H1 (cell line): Measurements from ENCODE around the gene TLCD3A.
"Not testable (repeated sequence)": the region's sequence is repeated elsewhere in the genome, so short reads cannot be mapped to it uniquely, and the experiment has no call there.

Experiments used
- EGR1 ChIP-seq: IDR thresholded peaks from 2 replicates; pipeline ENCODE4 v1.6.1; 2011; ENCODE audit warnings: low read depth, low read length, borderline replicate concordance
- SIN3A ChIP-seq, 2 experiments: IDR thresholded peaks in 1 of 2; conservative IDR thresholded peaks in 1 of 2; 2 replicates each; pipeline ENCODE4 v1.6.1; 2011 to 2012; ENCODE audit warnings: low read length in 2 of 2, improper control_type of control experiment in 1 of 2, low read depth in 1 of 2, mild to moderate bottlenecking in 1 of 2
- SIX5 ChIP-seq: IDR thresholded peaks from 2 replicates; pipeline ENCODE4 v1.6.1; 2011; ENCODE audit warnings: mild to moderate bottlenecking, low read depth, low read length
- SP1 ChIP-seq: IDR thresholded peaks from 2 replicates; pipeline ENCODE4 v1.6.1; 2011; ENCODE audit warnings: low read depth, low read length
- YY1 ChIP-seq: IDR thresholded peaks from 2 replicates; pipeline ENCODE4 v1.6.1; 2011; ENCODE audit warnings: low read depth, mild to moderate bottlenecking, low read length
- TF ChIP-seq, protein P1 (sequence below): IDR thresholded peaks from 2 replicates; pipeline ENCODE4 v1.6.1; 2011; ENCODE audit warnings: low read depth, mild to moderate bottlenecking, low read length; ENCODE audit not compliant: insufficient read depth
- TF ChIP-seq, protein P2 (sequence below), 3 experiments: IDR thresholded peaks; 1 replicate in 2 of 3; 2 replicates in 1 of 3; pipeline versions ENCODE4 v1.5.1 to v1.6.1; 2011; ENCODE audit warnings: low read length in 3 of 3, mild to moderate bottlenecking in 3 of 3, inconsistent platforms in 2 of 3, low read depth in 1 of 3, moderate library complexity in 1 of 3; ENCODE audit not compliant: insufficient read depth in 1 of 3; ENCODE audit errors: control extremely low read depth in 1 of 3

DNA sequence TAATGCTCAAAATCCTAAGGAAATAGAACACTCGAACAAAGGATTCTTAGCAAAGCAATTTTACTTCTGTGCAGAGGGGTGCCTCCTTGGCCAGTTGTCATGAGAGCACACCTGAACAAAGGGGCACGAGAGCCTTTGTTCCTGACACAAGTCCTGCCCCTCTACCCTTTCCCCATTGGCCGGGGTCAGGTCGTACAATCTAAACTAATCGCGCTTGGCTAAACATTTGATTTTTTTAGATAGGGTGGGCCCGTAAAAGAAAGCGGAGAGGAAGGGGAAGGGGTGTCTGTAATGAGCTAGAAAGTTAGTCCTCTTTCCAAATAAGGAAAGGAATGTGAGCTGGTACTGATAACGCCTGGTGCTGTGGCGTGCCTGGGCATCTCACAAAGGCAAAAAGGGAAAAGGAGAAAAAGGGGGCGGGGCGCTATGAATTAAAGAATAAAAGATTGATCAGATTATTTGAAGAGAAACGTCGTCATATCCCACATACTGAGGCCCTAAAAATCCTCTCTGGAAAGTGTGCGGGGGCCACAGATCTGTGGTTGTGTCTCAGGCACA lies 23.7 kb downstream of the TLCD3A start:
- TF ChIP-seq EGR1; SIX5; SIN3A (conservative IDR thresholded peaks at IDR 0.05 in 1 of 2, IDR thresholded peaks at IDR 0.05 in 1 of 2; ENCODE audit: low read depth in 1 of 2, low read length in 2 of 2); YY1; SP1: not testable (repeated sequence)
- TF ChIP-seq, protein P1, sequence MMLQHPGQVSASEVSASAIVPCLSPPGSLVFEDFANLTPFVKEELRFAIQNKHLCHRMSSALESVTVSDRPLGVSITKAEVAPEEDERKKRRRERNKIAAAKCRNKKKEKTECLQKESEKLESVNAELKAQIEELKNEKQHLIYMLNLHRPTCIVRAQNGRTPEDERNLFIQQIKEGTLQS = not testable (repeated sequence)
- TF ChIP-seq, protein P2, sequence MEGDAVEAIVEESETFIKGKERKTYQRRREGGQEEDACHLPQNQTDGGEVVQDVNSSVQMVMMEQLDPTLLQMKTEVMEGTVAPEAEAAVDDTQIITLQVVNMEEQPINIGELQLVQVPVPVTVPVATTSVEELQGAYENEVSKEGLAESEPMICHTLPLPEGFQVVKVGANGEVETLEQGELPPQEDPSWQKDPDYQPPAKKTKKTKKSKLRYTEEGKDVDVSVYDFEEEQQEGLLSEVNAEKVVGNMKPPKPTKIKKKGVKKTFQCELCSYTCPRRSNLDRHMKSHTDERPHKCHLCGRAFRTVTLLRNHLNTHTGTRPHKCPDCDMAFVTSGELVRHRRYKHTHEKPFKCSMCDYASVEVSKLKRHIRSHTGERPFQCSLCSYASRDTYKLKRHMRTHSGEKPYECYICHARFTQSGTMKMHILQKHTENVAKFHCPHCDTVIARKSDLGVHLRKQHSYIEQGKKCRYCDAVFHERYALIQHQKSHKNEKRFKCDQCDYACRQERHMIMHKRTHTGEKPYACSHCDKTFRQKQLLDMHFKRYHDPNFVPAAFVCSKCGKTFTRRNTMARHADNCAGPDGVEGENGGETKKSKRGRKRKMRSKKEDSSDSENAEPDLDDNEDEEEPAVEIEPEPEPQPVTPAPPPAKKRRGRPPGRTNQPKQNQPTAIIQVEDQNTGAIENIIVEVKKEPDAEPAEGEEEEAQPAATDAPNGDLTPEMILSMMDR (IDR thresholded peaks at IDR 0.05; ENCODE audit: control extremely low read depth in 1 of 3, insufficient read depth in 1 of 3, low read depth in 1 of 3, low read length in 3 of 3) = not testable (repeated sequence)
